ENCODE data around the gene MAP1B.

GRCh38 chr5:72246954-72247442 lies 139.7 kb downstream of the MAP1B start:
- TF ChIP-seq EZH2 (IDR thresholded peaks at IDR 0.05; ENCODE audit: low read length) (no peak), CTCF (optimal IDR thresholded peaks at IDR 0.05 in 1 of 3, IDR thresholded peaks at IDR 0.05 in 1 of 3, conservative IDR thresholded peaks at IDR 0.05 in 1 of 3; ENCODE audit: extremely low read depth in 1 of 3, insufficient read depth in 2 of 3, low read length in 3 of 3) (no peak)
